ENCODE data around the gene EMX1. TPM values are rescaled to one million over a fixed set of nuclear protein-coding genes. Genes with fewer than 3 reads are reported as not detected.

The EMX1 gene
- total RNA-seq, 1 donor from 2014 or later, result not detected

DNA sequence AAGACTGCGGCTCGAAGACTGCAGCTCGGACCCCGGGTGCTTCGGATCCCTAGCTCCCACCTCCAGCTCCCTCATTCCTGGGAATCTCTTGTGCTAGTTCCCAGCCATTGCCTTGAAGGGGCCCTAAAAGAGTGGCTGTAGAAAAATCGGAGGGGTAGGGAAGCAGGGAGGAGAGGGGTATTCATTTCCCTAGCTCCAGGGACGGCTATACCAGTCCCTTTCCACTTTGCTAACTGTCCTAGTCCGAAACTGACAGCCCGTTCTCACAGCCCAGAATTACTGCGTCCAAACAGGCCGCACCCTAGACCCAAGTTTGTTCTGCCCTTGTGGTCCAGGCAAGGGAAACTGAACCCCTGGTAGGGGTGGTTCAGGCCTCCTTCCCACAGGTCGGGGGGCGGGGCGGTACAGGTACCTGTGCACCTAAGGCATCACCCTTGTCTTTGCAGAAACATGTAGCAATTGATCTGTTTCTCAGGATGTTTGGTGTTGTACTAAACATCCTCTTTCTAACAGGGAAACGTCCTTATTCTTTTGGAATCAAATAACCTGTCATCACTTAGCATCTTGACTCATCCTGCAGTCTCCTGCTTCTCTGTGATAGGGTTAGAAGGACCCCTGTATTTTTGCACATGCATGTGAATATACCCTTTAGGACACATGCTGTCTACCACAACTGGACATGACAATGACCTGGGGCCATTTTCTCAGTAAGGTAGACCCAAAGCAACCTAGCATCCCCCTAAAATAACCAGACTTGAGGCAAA, 4.0 kb downstream of the EMX1 start:
- H3K27me3 Mint-ChIP-seq (ENCODE audit: low read depth), result peaks cover 67% of the 10 kb centered on the region
- H3K4me1 Mint-ChIP-seq (ENCODE audit: low read depth), result peaks cover 6% of the 10 kb centered on the region
- intact Hi-C loops (cut with micrococcal nuclease), result loop anchor here (10.0 kb wide), 1 partner anchor 374 kb away; the partner anchor contains the start of gene EGR4
- H3K4me3 Mint-ChIP-seq (ENCODE audit: low read depth), result no peak overlapping the region
- H3K36me3 Mint-ChIP-seq (ENCODE audit: low read depth), result no peaks in the 10 kb centered on the region
- H3K9me3 Mint-ChIP-seq, result no peaks in the 10 kb centered on the region
- DNase-seq (ENCODE audit: low spot score), result no peak
- no peak overlapping the region for H3K27ac Mint-ChIP-seq

GRCh38 chr2:72921853-72922252, 4.5 kb downstream of the EMX1 start:
- Mint-ChIP-seq H3K36me3 (ENCODE audit: low read depth) (no peaks in the 10 kb centered on the region), H3K4me3 (ENCODE audit: low read depth) (no peak overlapping the region), H3K27ac (no peak overlapping the region), H3K27me3 (ENCODE audit: low read depth) (peaks cover 66% of the 10 kb centered on the region), H3K4me1 (ENCODE audit: low read depth) (peaks cover 5% of the 10 kb centered on the region), H3K9me3 (no peaks in the 10 kb centered on the region)
- intact Hi-C loops (cut with micrococcal nuclease), result loop anchor here (10.0 kb wide), 1 partner anchor 373 kb away; the partner anchor contains the start of gene EGR4
- no peak for DNase-seq (ENCODE audit: low spot score)

DNA sequence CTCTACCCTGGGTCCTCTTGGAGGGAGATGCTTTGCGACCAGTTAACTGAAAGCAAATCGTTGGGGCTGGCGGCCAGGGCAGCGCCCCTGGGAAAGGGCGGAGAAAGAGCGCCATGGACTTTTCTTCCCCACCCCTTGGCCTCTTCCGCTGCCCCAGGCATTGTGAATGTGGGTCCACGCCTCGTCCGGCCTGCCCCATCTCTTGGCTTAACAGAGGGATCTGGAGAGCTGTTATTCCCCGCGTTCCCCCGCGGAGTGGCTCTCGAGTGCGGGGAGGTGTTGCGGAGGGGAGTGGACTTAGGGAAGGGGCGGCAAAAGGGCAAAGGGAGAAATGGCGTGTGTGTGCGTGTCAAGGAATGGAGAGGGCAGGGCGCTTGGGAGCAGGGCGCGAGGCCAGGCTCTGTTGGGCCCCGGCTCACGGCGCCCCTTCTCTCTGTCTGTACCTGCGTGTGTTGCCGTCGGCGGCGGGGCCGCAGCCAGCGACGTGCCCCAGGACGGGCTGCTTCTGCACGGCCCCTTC, 6.6 kb downstream of the EMX1 start:
- H3K4me3 Mint-ChIP-seq (ENCODE audit: low read depth), result no peak overlapping the region
- intact Hi-C loops (cut with micrococcal nuclease), result loop anchor here (2.0 to 10.0 kb wide), 2 partner anchors 371 to 779 kb away; partner anchors contain the start of gene EGR4
- no peak for DNase-seq (ENCODE audit: low spot score)
- peaks cover 57% of the 10 kb centered on the region for H3K27me3 Mint-ChIP-seq (ENCODE audit: low read depth)
- H3K4me1 Mint-ChIP-seq (ENCODE audit: low read depth), result no peaks in the 10 kb centered on the region
- H3K9me3 Mint-ChIP-seq, result no peaks in the 10 kb centered on the region
- H3K36me3 Mint-ChIP-seq (ENCODE audit: low read depth), result no peaks in the 10 kb centered on the region
- H3K27ac Mint-ChIP-seq, result no peak overlapping the region

DNA sequence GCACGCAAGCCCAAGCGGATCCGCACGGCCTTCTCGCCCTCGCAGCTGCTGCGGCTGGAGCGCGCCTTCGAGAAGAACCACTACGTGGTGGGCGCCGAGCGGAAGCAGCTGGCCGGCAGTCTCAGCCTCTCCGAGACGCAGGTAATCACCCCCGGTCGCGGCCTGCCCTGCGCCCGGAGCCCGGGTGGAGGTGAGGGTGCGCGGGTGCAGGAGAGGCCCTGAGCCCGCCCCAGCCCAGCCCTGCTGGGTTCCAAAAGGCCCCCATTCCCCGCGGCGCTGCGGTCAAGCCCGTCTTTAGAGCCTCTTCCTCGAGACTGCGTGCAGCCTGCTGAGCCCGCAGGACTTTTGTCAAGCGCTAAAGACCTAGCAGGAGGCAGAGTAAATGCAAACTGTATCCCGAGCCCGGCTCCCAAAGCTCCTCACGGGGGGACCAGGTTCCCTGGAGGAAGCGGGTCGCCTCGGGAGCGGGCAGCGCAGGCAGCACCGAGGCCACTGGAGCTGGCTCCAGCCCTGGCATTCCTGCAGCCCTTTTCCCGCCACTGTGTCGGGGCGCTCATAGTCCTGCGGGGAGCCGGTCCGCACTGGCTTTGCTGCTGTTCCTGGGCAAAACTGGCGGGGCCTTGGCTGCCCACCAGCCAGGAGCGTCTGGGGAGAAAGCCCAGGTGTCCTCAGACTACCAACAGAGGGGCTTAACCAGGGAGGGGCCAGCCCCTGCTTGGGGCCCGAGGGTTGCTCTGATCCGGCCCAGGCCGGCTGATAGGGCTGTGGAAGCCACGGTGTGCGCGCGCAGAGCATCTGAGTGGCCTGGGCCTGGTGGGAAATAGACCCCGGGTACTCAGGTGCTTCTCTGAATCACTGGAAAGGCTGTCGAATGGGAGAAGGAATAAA, 7.3 kb downstream of the EMX1 start:
- intact Hi-C loops (cut with micrococcal nuclease), result loop anchor here (2.0 to 10.0 kb wide), 2 partner anchors 370 to 780 kb away; partner anchors contain the start of gene EGR4
- H3K4me1 Mint-ChIP-seq (ENCODE audit: low read depth), result no peaks in the 10 kb centered on the region
- no peaks in the 10 kb centered on the region for H3K36me3 Mint-ChIP-seq (ENCODE audit: low read depth)
- no peak overlapping the region for H3K27ac Mint-ChIP-seq
- H3K27me3 Mint-ChIP-seq (ENCODE audit: low read depth), result peaks cover 50% of the 10 kb centered on the region
- H3K4me3 Mint-ChIP-seq (ENCODE audit: low read depth), result no peak overlapping the region
- DNase-seq (ENCODE audit: low spot score), result no peak
- H3K9me3 Mint-ChIP-seq, result no peaks in the 10 kb centered on the region

GRCh38 chr2:72925328-72925943, 8.1 kb downstream of the EMX1 start:
- H3K36me3 Mint-ChIP-seq (ENCODE audit: low read depth), result no peaks in the 10 kb centered on the region
- intact Hi-C loops (cut with micrococcal nuclease), result loop anchor here (2.0 to 10.0 kb wide), 2 partner anchors 369 to 781 kb away; partner anchors contain the start of gene EGR4
- H3K4me3 Mint-ChIP-seq (ENCODE audit: low read depth), result no peak overlapping the region
- no peaks in the 10 kb centered on the region for H3K9me3 Mint-ChIP-seq
- H3K27ac Mint-ChIP-seq, result no peak overlapping the region
- peaks cover 45% of the 10 kb centered on the region for H3K27me3 Mint-ChIP-seq (ENCODE audit: low read depth)
- DNase-seq (ENCODE audit: low spot score), result no peak
- no peaks in the 10 kb centered on the region for H3K4me1 Mint-ChIP-seq (ENCODE audit: low read depth)

DNA sequence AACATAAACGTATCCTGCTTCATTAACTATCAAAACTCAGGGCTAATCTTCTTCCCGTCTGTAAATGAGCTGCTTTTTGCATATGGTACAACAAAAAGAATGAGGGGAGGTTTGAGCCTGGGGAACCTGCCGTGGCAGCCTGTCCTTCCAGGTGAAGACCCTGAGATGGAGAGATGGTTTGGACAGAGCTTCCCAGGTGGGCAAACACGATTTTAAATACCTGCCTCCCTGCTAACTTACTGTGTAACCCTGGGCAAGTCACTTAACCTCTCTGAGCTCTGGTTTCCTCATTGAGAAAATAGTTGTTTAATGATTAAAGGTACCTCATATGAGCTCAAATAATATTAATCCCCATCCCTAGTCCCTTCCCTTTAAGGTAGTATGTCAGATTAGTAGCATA, 9.0 kb downstream of the EMX1 start:
- DNase-seq (ENCODE audit: low spot score), result no peak
- H3K27me3 Mint-ChIP-seq (ENCODE audit: low read depth), result peaks cover 37% of the 10 kb centered on the region
- no peak overlapping the region for H3K4me3 Mint-ChIP-seq (ENCODE audit: low read depth)
- intact Hi-C loops (cut with micrococcal nuclease), result loop anchor here (1.0 to 10.0 kb wide), 2 partner anchors 10 to 368 kb away; partner anchors contain the start of gene EGR4
- no peaks in the 10 kb centered on the region for H3K36me3 Mint-ChIP-seq (ENCODE audit: low read depth)
- H3K27ac Mint-ChIP-seq, result no peak overlapping the region
- no peaks in the 10 kb centered on the region for H3K4me1 Mint-ChIP-seq (ENCODE audit: low read depth)
- H3K9me3 Mint-ChIP-seq, result no peaks in the 10 kb centered on the region

GRCh38 chr2:72926811-72927465, 9.6 kb downstream of the EMX1 start:
- Mint-ChIP-seq H3K36me3 (ENCODE audit: low read depth) (no peaks in the 10 kb centered on the region), H3K9me3 (no peaks in the 10 kb centered on the region), H3K4me1 (ENCODE audit: low read depth) (no peaks in the 10 kb centered on the region), H3K4me3 (ENCODE audit: low read depth) (no peak overlapping the region), H3K27ac (no peak overlapping the region), H3K27me3 (ENCODE audit: low read depth) (peaks cover 31% of the 10 kb centered on the region)
- intact Hi-C loops (cut with micrococcal nuclease), result loop anchor here (1.0 to 10.0 kb wide), 2 partner anchors 11 to 368 kb away; partner anchors contain the start of gene EGR4
- DNase-seq (ENCODE audit: low spot score), result no peak

GRCh38 chr2:72927619-72928550, 10.6 kb downstream of the EMX1 start:
- H3K9me3 Mint-ChIP-seq, result no peaks in the 10 kb centered on the region
- no peak overlapping the region for H3K4me3 Mint-ChIP-seq (ENCODE audit: low read depth)
- no peaks in the 10 kb centered on the region for H3K36me3 Mint-ChIP-seq (ENCODE audit: low read depth)
- H3K27ac Mint-ChIP-seq, result no peak overlapping the region
- no peaks in the 10 kb centered on the region for H3K4me1 Mint-ChIP-seq (ENCODE audit: low read depth)
- H3K27me3 Mint-ChIP-seq (ENCODE audit: low read depth), result peaks cover 22% of the 10 kb centered on the region
- DNase-seq (ENCODE audit: low spot score), result no peak
- intact Hi-C loops (cut with micrococcal nuclease), result loop anchor here (10.0 kb wide), 1 partner anchor 367 kb away; the partner anchor contains the start of gene EGR4

GRCh38 chr2:72929010-72929409, 11.7 kb downstream of the EMX1 start:
- Mint-ChIP-seq H3K4me1 (ENCODE audit: low read depth) (no peaks in the 10 kb centered on the region), H3K36me3 (ENCODE audit: low read depth) (no peaks in the 10 kb centered on the region), H3K27me3 (ENCODE audit: low read depth) (peaks cover 11% of the 10 kb centered on the region), H3K4me3 (ENCODE audit: low read depth) (no peak overlapping the region), H3K9me3 (no peaks in the 10 kb centered on the region), H3K27ac (no peak overlapping the region)
- no peak for DNase-seq (ENCODE audit: low spot score)
- intact Hi-C loops (cut with micrococcal nuclease), result loop anchor here (10.0 kb wide), 1 partner anchor 366 kb away; the partner anchor contains the start of gene EGR4

- DNase-seq (ENCODE audit: low spot score), result no peak
- Mint-ChIP-seq H3K4me3 (ENCODE audit: low read depth) (no peak overlapping the region), H3K36me3 (ENCODE audit: low read depth) (no peaks in the 10 kb centered on the region), H3K27ac (no peak overlapping the region), H3K4me1 (ENCODE audit: low read depth) (peaks cover 4% of the 10 kb centered on the region), H3K27me3 (ENCODE audit: low read depth) (peaks cover 6% of the 10 kb centered on the region), H3K9me3 (no peaks in the 10 kb centered on the region)
- intact Hi-C loops (cut with micrococcal nuclease), result no loop called here
These were observed 14.1 kb downstream of the EMX1 start for GRCh38 chr2:72931280-72931910.

Measured in activated T-helper 2 cell treated with anti-CD3 and anti-CD28 coated beads, Interferon-gamma antibody, Interleukin-2, Interleukin-4, amounts not matched to agents 10 μg/mL and 5 μg/mL and 100 μg/mL, durations not matched to agents 14 hours and 24 hours and 36 hours (primary cell).